MM.1S (cell line): ENCODE data around the gene MICAL2.

Experiments used
- DNase-seq: peaks from one replicate; pipeline ENCODE4 v3.0.0-alpha.2; 2015
- H2AFZ ChIP-seq: fragments of 300-600 bp; sonication (generic); 2 replicates; pipeline ENCODE4 v1.6.0; 2016; ENCODE audit warnings: antibody characterized with exemption, low read length
- H3F3A ChIP-seq: fragments of 300-600 bp; sonication (generic); 2 replicates; pipeline ENCODE4 v1.6.1; 2016; ENCODE audit warnings: mild to moderate bottlenecking, antibody characterized with exemption, low read length, moderate library complexity, mixed read lengths; ENCODE audit not compliant: insufficient read depth
- H3K27ac ChIP-seq: fragments of 300-600 bp; sonication (generic); 2 replicates; pipeline ENCODE4 v1.5.1; 2016; ENCODE audit warnings: mild to moderate bottlenecking, low read length
- H3K27me3 ChIP-seq: fragments of 300-600 bp; sonication (generic); replicated peaks from 2 replicates; pipeline ENCODE4 v1.6.0; 2016; ENCODE audit warnings: low read length; ENCODE audit not compliant: insufficient read depth
- H3K36me3 ChIP-seq: fragments of 300-600 bp; sonication (generic); replicated peaks from 2 replicates; pipeline ENCODE4 v1.6.1; 2016; ENCODE audit warnings: mild to moderate bottlenecking, low read length, mixed read lengths; ENCODE audit not compliant: insufficient read depth
- H3K4me1 ChIP-seq: fragments of 300-600 bp; sonication (generic); 2 replicates; pipeline ENCODE4 v1.6.1; 2016; ENCODE audit warnings: low read length, mixed read lengths
- H3K4me2 ChIP-seq: fragments of 300-600 bp; sonication (generic); 2 replicates; pipeline ENCODE4 v1.6.0; 2016; ENCODE audit warnings: low read depth, low read length
- H3K4me3 ChIP-seq: fragments of 300-600 bp; sonication (generic); 2 replicates; pipeline ENCODE4 v1.5.1; 2016; ENCODE audit warnings: low read length, mixed read lengths
- H3K79me2 ChIP-seq: fragments of 300-600 bp; sonication (generic); 2 replicates; pipeline ENCODE4 v1.6.1; 2016; ENCODE audit warnings: mixed run types, low read length, mixed read lengths
- H3K9ac ChIP-seq: fragments of 300-600 bp; sonication (generic); 2 replicates; pipeline ENCODE4 v1.6.1; 2016; ENCODE audit warnings: low read length, mixed read lengths
- H3K9me2 ChIP-seq: fragments of 300-600 bp; sonication (generic); replicated peaks from 2 replicates; pipeline ENCODE4 v1.6.1; 2016; ENCODE audit warnings: mild to moderate bottlenecking, low read length, mixed read lengths; ENCODE audit not compliant: insufficient read depth
- H3K9me3 ChIP-seq: fragments of 300-600 bp; sonication (generic); replicated peaks from 2 replicates; pipeline ENCODE4 v1.6.1; 2016; ENCODE audit warnings: mild to moderate bottlenecking, low read length, mixed read lengths; ENCODE audit not compliant: insufficient read depth
- H4K20me1 ChIP-seq: fragments of 300-600 bp; sonication (generic); 2 replicates; pipeline ENCODE4 v1.6.1; 2016; ENCODE audit warnings: mild to moderate bottlenecking, low read length, moderate library complexity, mixed read lengths; ENCODE audit not compliant: insufficient read depth
- CTCF ChIP-seq: fragments of 300-600 bp; sonication (generic); IDR thresholded peaks from 2 replicates; pipeline ENCODE4 v1.5.1; 2016; ENCODE audit warnings: antibody characterized with exemption, low read length, mixed read lengths
- EZH2 ChIP-seq: fragments of 300-600 bp; sonication (generic); optimal IDR thresholded peaks from 2 replicates; pipeline ENCODE3; 2017; ENCODE audit warnings: low read depth, mild to moderate bottlenecking, antibody characterized with exemption, low read length, mixed read lengths
- EZH2phosphoT487 ChIP-seq: fragments of 300-600 bp; sonication (generic); IDR thresholded peaks from 2 replicates; pipeline ENCODE4 v1.6.1; 2018; ENCODE audit warnings: antibody characterized with exemption, low read length

Gene MICAL2

GRCh38 chr11:12164061-12165014 lies 53.9 kb downstream of the MICAL2 start:
- Histone ChIP-seq H3K27ac (peak overlapping the region; percentile 4; the same call in 1 of the 2 replicates), H3K9me3 (no peaks in the 10 kb centered on the region), H3K4me2 (peak overlapping the region; percentile 14; the same call in 1 of the 2 replicates), H3K9ac (no peak overlapping the region), H3K79me2 (no peaks in the 10 kb centered on the region), H3K36me3 (no peaks in the 10 kb centered on the region), H3K4me1 (peaks cover 12% of the 10 kb centered on the region), H3K4me3 (no peak overlapping the region), H3F3A (no peaks in the 10 kb centered on the region), H3K9me2 (no peaks in the 10 kb centered on the region), H2AFZ (no peak overlapping the region), H4K20me1 (no peaks in the 10 kb centered on the region), H3K27me3 (no peaks in the 10 kb centered on the region)
- no peak for DNase-seq
- no peak for TF ChIP-seq EZH2phosphoT487
- TF ChIP-seq CTCF = no peak
- TF ChIP-seq EZH2 = no peak

- Histone ChIP-seq H3K4me1 (peaks cover 12% of the 10 kb centered on the region), H3K9me2 (no peaks in the 10 kb centered on the region), H3K27me3 (no peaks in the 10 kb centered on the region), H3K36me3 (no peaks in the 10 kb centered on the region), H3K4me2 (no peak overlapping the region), H3K9ac (no peak overlapping the region), H3K79me2 (no peaks in the 10 kb centered on the region), H2AFZ (no peak overlapping the region), H3K4me3 (no peak overlapping the region), H3K27ac (no peak overlapping the region), H3F3A (no peaks in the 10 kb centered on the region), H3K9me3 (no peaks in the 10 kb centered on the region), H4K20me1 (no peaks in the 10 kb centered on the region)
- no peak for DNase-seq
- TF ChIP-seq EZH2phosphoT487 = no peak
- no peak for TF ChIP-seq EZH2
- TF ChIP-seq CTCF = no peak
Measured at GRCh38 chr11:12165237-12165875, 55.0 kb downstream of the MICAL2 start.

- DNase-seq = no peak
- Histone ChIP-seq H3K9me3 (no peaks in the 10 kb centered on the region), H3K79me2 (no peaks in the 10 kb centered on the region), H2AFZ (no peak overlapping the region), H3K4me1 (peaks cover 12% of the 10 kb centered on the region), H3K36me3 (no peaks in the 10 kb centered on the region), H3K27me3 (no peaks in the 10 kb centered on the region), H4K20me1 (no peaks in the 10 kb centered on the region), H3K9ac (no peak overlapping the region), H3K27ac (no peak overlapping the region), H3F3A (no peaks in the 10 kb centered on the region), H3K4me2 (no peak overlapping the region), H3K4me3 (no peak overlapping the region), H3K9me2 (no peaks in the 10 kb centered on the region)
- no peak for TF ChIP-seq CTCF
- TF ChIP-seq EZH2phosphoT487 = no peak
- no peak for TF ChIP-seq EZH2
Measured at GRCh38 chr11:12166299-12167060, 56.1 kb downstream of the MICAL2 start.
